Hepatocyte (in vitro differentiated cells): ENCODE measurements around the gene COL4A1. TPM values are rescaled to one million over a fixed set of nuclear protein-coding genes. Genes with fewer than 3 reads are reported as not detected.

Experiments
- DNase-seq: peaks from one replicate; pipeline ENCODE4 v3.0.0-alpha.2; 2016; ENCODE audit warnings: low spot score
- H2AFZ ChIP-seq: fragments of 200-600 bp; sonication (generic); 2 replicates; pipeline ENCODE4 v1.6.0; 2016; ENCODE audit warnings: antibody characterized with exemption, mild to moderate bottlenecking
- H3K27ac ChIP-seq: fragments of 200-600 bp; sonication (generic); 2 replicates; pipeline ENCODE4 v1.5.1; 2016; ENCODE audit warnings: mild to moderate bottlenecking
- H3K27me3 ChIP-seq: fragments of 200-600 bp; sonication (generic); 2 replicates; pipeline ENCODE4 v1.6.1; 2016
- H3K36me3 ChIP-seq: fragments of 200-600 bp; sonication (generic); replicated peaks from 2 replicates; pipeline ENCODE4 v1.5.1; 2016; ENCODE audit warnings: low read depth; ENCODE audit not compliant: insufficient read depth
- H3K4me1 ChIP-seq: fragments of 200-600 bp; sonication (generic); 2 replicates; pipeline ENCODE4 v1.5.1; 2016; ENCODE audit warnings: mild to moderate bottlenecking, moderate library complexity; ENCODE audit not compliant: insufficient read depth
- H3K4me2 ChIP-seq: fragments of 200-600 bp; sonication (generic); 2 replicates; pipeline ENCODE4 v1.6.0; 2016
- H3K4me3 ChIP-seq: fragments of 200-600 bp; sonication (generic); 2 replicates; pipeline ENCODE4 v1.5.1; 2016; ENCODE audit warnings: mild to moderate bottlenecking
- H3K79me2 ChIP-seq: fragments of 200-600 bp; sonication (generic); 2 replicates; pipeline ENCODE4 v1.6.0; 2017; ENCODE audit warnings: mild to moderate bottlenecking
- H3K9me2 ChIP-seq: fragments of 200-600 bp; sonication (generic); replicated peaks from 2 replicates; pipeline ENCODE4 v1.6.0; 2017; ENCODE audit warnings: mild to moderate bottlenecking; ENCODE audit not compliant: insufficient read depth
- H3K9me3 ChIP-seq: fragments of 200-600 bp; sonication (generic); 2 replicates; pipeline ENCODE4 v1.5.1; 2016; ENCODE audit warnings: low read depth, mild to moderate bottlenecking
- H4K20me1 ChIP-seq: fragments of 200-600 bp; sonication (generic); 2 replicates; pipeline ENCODE4 v1.6.0; 2016; ENCODE audit warnings: mild to moderate bottlenecking; ENCODE audit not compliant: insufficient read depth, poor library complexity, severe bottlenecking
- EZH2 ChIP-seq: fragments of 200-600 bp; sonication (generic); IDR thresholded peaks from 2 replicates; pipeline ENCODE4 v1.6.1; 2016; ENCODE audit warnings: antibody characterized with exemption, mild to moderate bottlenecking, borderline replicate concordance
- EZH2phosphoT487 ChIP-seq: fragments of 200-600 bp; sonication (generic); IDR thresholded peaks from one replicate; pipeline ENCODE4 v1.6.1; 2018; ENCODE audit warnings: antibody characterized with exemption, mild to moderate bottlenecking, low read depth, moderate library complexity; ENCODE audit not compliant: unreplicated experiment, severe bottlenecking
- WGBS: methylation state at CpG from one replicate; pipeline ENCODE4 v1.1.6; 2016; ENCODE audit warnings: low lambda C conversion rate; ENCODE audit errors: missing lambda C conversion rate; 5-methylcytosine and 5-hydroxymethylcytosine counted together
- polyA plus RNA-seq: library from polyadenylated mRNA; unstranded; fragments of >200 nt; fragmentation: Nextera tagmentation; extraction: Ambion mirVana; gene quantifications from 2 replicates; pipeline ENCODE4 v1.2.1, GENCODE V29; 2016
- total RNA-seq: library from RNA; depleted of rRNA; stranded (reverse); fragments of >200 nt; gene quantifications from 2 replicates; pipeline ENCODE4 v1.2.3, GENCODE V29; 2014
- TF ChIP-seq, protein P1 (sequence below): fragments of 200-600 bp; sonication (generic); IDR thresholded peaks from 2 replicates; pipeline ENCODE4 v1.5.1; 2016; ENCODE audit warnings: antibody characterized with exemption, mild to moderate bottlenecking; ENCODE audit not compliant: poor library complexity

COL4A1 gene
- total and polyA plus RNA-seq, 2 experiments from 2014 or later, result 138 to 269 TPM

GRCh38 chr13:110319397-110319773 lies 12.4 kb upstream of the COL4A1 start:
- Histone ChIP-seq H3K79me2 (peaks cover 82% of the 10 kb centered on the region), H3K36me3 (no peaks in the 10 kb centered on the region), H3K4me3 (no peak overlapping the region), H3K9me2 (no peaks in the 10 kb centered on the region), H3K27ac (peak overlapping the region; percentile 5), H3K9me3 (no peaks in the 10 kb centered on the region), H3K27me3 (no peaks in the 10 kb centered on the region), H3K4me1 (no peaks in the 10 kb centered on the region), H2AFZ (no peak overlapping the region), H4K20me1 (no peaks in the 10 kb centered on the region), H3K4me2 (no peak overlapping the region)
- no peak for TF ChIP-seq EZH2
- no peak for TF ChIP-seq EZH2phosphoT487
- TF ChIP-seq, protein P1, sequence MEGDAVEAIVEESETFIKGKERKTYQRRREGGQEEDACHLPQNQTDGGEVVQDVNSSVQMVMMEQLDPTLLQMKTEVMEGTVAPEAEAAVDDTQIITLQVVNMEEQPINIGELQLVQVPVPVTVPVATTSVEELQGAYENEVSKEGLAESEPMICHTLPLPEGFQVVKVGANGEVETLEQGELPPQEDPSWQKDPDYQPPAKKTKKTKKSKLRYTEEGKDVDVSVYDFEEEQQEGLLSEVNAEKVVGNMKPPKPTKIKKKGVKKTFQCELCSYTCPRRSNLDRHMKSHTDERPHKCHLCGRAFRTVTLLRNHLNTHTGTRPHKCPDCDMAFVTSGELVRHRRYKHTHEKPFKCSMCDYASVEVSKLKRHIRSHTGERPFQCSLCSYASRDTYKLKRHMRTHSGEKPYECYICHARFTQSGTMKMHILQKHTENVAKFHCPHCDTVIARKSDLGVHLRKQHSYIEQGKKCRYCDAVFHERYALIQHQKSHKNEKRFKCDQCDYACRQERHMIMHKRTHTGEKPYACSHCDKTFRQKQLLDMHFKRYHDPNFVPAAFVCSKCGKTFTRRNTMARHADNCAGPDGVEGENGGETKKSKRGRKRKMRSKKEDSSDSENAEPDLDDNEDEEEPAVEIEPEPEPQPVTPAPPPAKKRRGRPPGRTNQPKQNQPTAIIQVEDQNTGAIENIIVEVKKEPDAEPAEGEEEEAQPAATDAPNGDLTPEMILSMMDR, result no peak
- 87% methylated on average over 4 of the region's 4 CpGs for WGBS
- DNase-seq, result no peak

DNA sequence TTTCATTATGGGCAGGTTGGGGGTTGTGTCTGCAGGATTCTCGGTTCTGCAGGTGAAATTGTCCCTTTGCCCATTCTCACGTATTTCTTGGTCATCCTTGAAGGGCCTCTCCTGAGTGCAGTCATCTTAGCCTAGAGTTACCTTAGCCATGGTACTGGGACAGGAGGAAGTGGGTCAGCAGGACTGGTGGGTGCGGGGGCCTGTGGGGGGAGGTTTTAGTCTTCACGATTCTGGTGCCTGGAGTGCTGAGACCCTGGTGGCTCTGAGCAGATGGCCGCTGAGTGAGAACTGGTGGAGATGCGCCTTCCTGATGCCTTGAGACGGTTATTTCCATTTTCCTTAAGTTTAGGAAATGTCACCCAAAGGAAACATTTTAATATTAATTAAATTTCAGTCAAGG lies 12.0 kb upstream of the COL4A1 start:
- Histone ChIP-seq H3K27ac (no peak overlapping the region), H3K9me2 (no peaks in the 10 kb centered on the region), H3K27me3 (no peaks in the 10 kb centered on the region), H3K4me1 (no peaks in the 10 kb centered on the region), H3K79me2 (peaks cover 82% of the 10 kb centered on the region), H3K4me2 (no peak overlapping the region), H3K36me3 (no peaks in the 10 kb centered on the region), H4K20me1 (peaks cover 3% of the 10 kb centered on the region), H3K4me3 (no peak overlapping the region), H3K9me3 (no peaks in the 10 kb centered on the region), H2AFZ (no peak overlapping the region)
- WGBS, result 81% methylated on average over 7 of the region's 7 CpGs
- TF ChIP-seq EZH2phosphoT487 (no peak), EZH2 (no peak)
- TF ChIP-seq, protein P1, result no peak
- DNase-seq, result no peak

DNA sequence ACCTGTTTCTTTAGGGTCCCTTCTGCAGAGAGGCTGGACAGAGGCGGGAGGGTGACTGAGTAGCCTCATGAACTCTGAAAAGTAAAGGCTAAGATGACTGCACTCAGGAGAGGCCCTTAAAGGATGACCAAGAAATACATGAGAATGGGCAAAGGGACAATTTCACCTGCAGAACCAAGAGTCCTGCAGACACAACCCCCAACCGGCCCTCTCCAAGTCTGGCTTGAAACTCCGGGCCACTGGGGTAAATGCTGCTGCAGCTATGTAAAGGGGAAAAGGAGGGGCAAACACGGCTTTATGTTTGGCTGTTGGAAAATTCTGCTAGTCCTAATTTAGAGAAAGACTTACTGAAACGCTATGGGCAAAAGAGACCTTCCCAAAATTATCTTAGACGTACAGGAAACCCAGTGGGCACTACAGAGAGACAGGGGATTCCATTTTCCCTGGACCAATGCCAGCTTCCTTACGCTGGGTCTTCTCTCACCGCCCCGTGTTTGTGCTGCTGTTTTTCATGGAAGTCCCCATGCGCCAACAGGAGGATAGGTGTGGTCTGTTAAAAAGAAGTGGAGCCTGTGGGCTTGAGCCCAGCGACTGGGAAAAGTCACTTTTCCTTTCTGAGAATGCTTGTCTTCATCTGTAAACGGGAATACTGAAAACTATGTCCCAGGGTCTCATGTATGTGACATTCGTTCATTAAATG lies 10.7 kb upstream of the COL4A1 start:
- TF ChIP-seq EZH2 (no peak), EZH2phosphoT487 (no peak)
- TF ChIP-seq, protein P1, result no peak
- Histone ChIP-seq H3K9me2 (no peaks in the 10 kb centered on the region), H2AFZ (no peak overlapping the region), H3K36me3 (no peaks in the 10 kb centered on the region), H3K4me2 (no peak overlapping the region), H3K27ac (no peak overlapping the region), H3K9me3 (no peaks in the 10 kb centered on the region), H3K79me2 (peaks cover 73% of the 10 kb centered on the region), H3K4me1 (peaks cover 5% of the 10 kb centered on the region), H3K4me3 (no peak overlapping the region), H3K27me3 (no peaks in the 10 kb centered on the region), H4K20me1 (peaks cover 4% of the 10 kb centered on the region)
- no peak for DNase-seq
- WGBS, result 89% methylated on average over 13 of the region's 13 CpGs
